Caco-2 (cell line): ENCODE data around the gene HENMT1. TPM values are rescaled to one million over a fixed set of nuclear protein-coding genes. Genes with fewer than 3 reads are reported as not detected.
"Not testable (repeated sequence)": the region's sequence is repeated elsewhere in the genome, so short reads cannot be mapped to it uniquely, and the experiment has no call there.

Experiments
- BruUV-seq: library from RNA; stranded (reverse); fragments of 400-500 nt; replicated peaks from 2 replicates; lab custom pipeline; 2021; lab: Mats Ljungman, UMichigan
- CTCF ChIA-PET: fragments of 300-600 bp; sonication (Branson Sonifier 250); formaldehyde crosslinking; loops from one replicate; lab custom pipeline; 2022; ENCODE audit warnings: antibody characterized with exemption; lab: Charles Lee
- POLR2A ChIA-PET: fragments of 300-600 bp; sonication (Branson Sonifier 250); formaldehyde crosslinking; loops from one replicate; lab custom pipeline; 2022; ENCODE audit warnings: antibody characterized with exemption; lab: Charles Lee
- DNase-seq, 2 experiments: peaks; one replicate each; pipeline versions ENCODE4 v3.0.0 to v3.0.0-alpha.2; 2020 to 2022
- H3K27me3 ChIP-seq: replicated peaks from 2 replicates; pipeline ENCODE4 v1.6.0; 2011; ENCODE audit warnings: low read length; ENCODE audit not compliant: control insufficient read depth, insufficient read depth
- H3K36me3 ChIP-seq: 2 replicates; pipeline ENCODE4 v1.5.1; 2011; ENCODE audit warnings: low read length; ENCODE audit not compliant: control insufficient read depth, insufficient read depth
- H3K4me1 ChIP-seq: fragments of 250-450 bp; sonication (Bioruptor Pico); 2 replicates; pipeline ENCODE4 v1.5.1; 2020; ENCODE audit warnings: mild to moderate bottlenecking
- H3K4me3 ChIP-seq: 2 replicates; pipeline ENCODE4 v1.5.1; 2011; ENCODE audit warnings: low read depth, mild to moderate bottlenecking, control low read depth, low read length
- H3K9me3 ChIP-seq: fragments of 250-450 bp; sonication (Bioruptor Pico); 2 replicates; pipeline ENCODE4 v1.5.1; 2020; ENCODE audit warnings: mild to moderate bottlenecking, moderate library complexity
- H3K27ac Mint-ChIP-seq: one replicate; pipeline ENCODE4 v1.8.0; 2022; ENCODE audit warnings: mixed read lengths; ENCODE audit not compliant: unreplicated experiment
- H3K27me3 Mint-ChIP-seq: one replicate; pipeline ENCODE4 v1.8.0; 2022; ENCODE audit warnings: mixed read lengths; ENCODE audit not compliant: insufficient read depth, unreplicated experiment
- H3K36me3 Mint-ChIP-seq: one replicate; pipeline ENCODE4 v1.8.0; 2022; ENCODE audit warnings: mild to moderate bottlenecking, mixed read lengths; ENCODE audit not compliant: insufficient read depth, unreplicated experiment
- H3K4me1 Mint-ChIP-seq: one replicate; pipeline ENCODE4 v1.8.0; 2022; ENCODE audit warnings: low read depth, mixed read lengths; ENCODE audit not compliant: unreplicated experiment
- H3K4me3 Mint-ChIP-seq: one replicate; pipeline ENCODE4 v1.8.0; 2022; ENCODE audit warnings: mild to moderate bottlenecking, moderate library complexity, mixed read lengths; ENCODE audit not compliant: unreplicated experiment
- H3K9me3 Mint-ChIP-seq: one replicate; pipeline ENCODE4 v1.8.0; 2022; ENCODE audit warnings: mixed read lengths; ENCODE audit not compliant: unreplicated experiment
- CTCF ChIP-seq, 2 experiments: fragments of 200-600 bp in 1 of 2; IDR thresholded peaks; 1 replicate in 1 of 2; 2 replicates in 1 of 2; pipeline versions ENCODE4 v1.5.1 to v1.8.0; 2011 to 2022; ENCODE audit warnings: antibody characterized with exemption in 1 of 2, control low read depth in 1 of 2, inconsistent platforms in 1 of 2, low read depth in 1 of 2, low read length in 1 of 2, mild to moderate bottlenecking in 1 of 2, moderate library complexity in 1 of 2; ENCODE audit not compliant: insufficient read depth in 1 of 2, severe bottlenecking in 1 of 2, unreplicated experiment in 1 of 2
- intact Hi-C: fragments of 100-400 bp; cut with micrococcal nuclease; formaldehyde crosslinking; loops from one replicate; pipeline ENCODE4 v1.10.0; 2022; ENCODE audit not compliant: unreplicated experiment
- total RNA-seq: library from RNA; stranded (reverse); gene quantifications from 2 replicates; pipeline ENCODE4 v1.2.3, GENCODE V29; 2022

HENMT1 gene
- total RNA-seq, 1 experiment from 2014 or later, result 21.0 TPM

DNA sequence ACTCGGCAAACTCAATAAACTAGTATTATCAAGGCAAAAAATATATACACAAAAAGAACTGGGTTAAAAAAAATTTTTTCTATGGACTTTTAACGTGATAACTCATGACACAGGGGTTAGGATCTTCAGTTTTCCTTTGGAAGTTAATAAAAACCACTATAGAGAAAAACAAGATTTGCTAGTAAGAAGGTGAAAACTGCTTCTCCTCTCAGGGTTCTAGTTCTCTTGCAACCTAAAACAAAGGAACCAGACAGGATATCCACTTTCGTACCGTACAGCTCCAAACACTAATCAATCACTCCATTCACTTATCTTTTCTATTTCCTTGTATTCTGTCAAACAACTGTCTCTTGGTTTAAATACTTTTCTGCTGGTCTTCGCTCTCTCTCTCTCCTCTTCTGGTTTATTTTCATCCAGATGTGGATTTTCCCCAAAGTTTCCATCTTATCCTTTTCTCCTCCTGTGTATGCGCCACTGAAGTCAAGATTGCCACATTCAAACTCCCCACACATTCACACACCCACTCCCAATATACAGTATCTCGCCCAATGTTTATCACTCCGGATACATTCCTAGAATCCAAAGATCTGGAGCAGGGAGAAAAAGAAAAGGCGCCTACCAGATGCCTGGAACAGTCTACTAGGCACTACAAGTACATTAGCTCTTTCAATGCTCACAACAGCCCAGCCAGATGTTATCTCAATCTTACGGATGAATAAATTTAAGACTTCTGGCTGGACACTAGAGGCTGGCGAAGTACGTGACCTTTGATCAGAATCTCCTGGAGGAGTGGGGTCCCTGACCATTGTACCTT lies 30.4 kb upstream of the HENMT1 start:
- TSS peak; percentile 89 for BruUV-seq

GRCh38 chr1:108686614-108687313 lies 25.9 kb upstream of the HENMT1 start:
- Mint-ChIP-seq H3K9me3 (no peaks in the 10 kb centered on the region), H3K27ac (no peak overlapping the region), H3K36me3 (peaks cover 3% of the 10 kb centered on the region), H3K4me3 (no peak overlapping the region), H3K4me1 (peaks cover 7% of the 10 kb centered on the region), H3K27me3 (no peaks in the 10 kb centered on the region)
- BruUV-seq, result no TSS peak
- no peaks in the 10 kb centered on the region for H3K27me3 ChIP-seq
- TF ChIP-seq CTCF (IDR thresholded peaks at IDR 0.05; ENCODE audit: insufficient read depth in 1 of 2, low read depth in 1 of 2, low read length in 1 of 2, severe bottlenecking in 1 of 2, unreplicated experiment in 1 of 2), result no peak
- peak in 1 of 2 experiments; percentile 28 for DNase-seq
- intact Hi-C loops, result no loop called here
- POLR2A ChIA-PET, result no interaction called here
- no peak overlapping the region for H3K4me3 ChIP-seq
- CTCF ChIA-PET, result no interaction called here
- peaks cover 17% of the 10 kb centered on the region for H3K4me1 ChIP-seq
- no peaks in the 10 kb centered on the region for H3K9me3 ChIP-seq
- H3K36me3 ChIP-seq, result no peaks in the 10 kb centered on the region

More for the DNA sequence above, 30.4 kb upstream of the HENMT1 start:
- Mint-ChIP-seq H3K4me3 (peak overlapping the region; percentile 99), H3K36me3 (peaks cover 23% of the 10 kb centered on the region), H3K27me3 (no peaks in the 10 kb centered on the region), H3K4me1 (peaks cover 7% of the 10 kb centered on the region), H3K9me3 (no peaks in the 10 kb centered on the region), H3K27ac (peak overlapping the region; percentile 65)
- POLR2A ChIA-PET, result interaction anchor here (1.0 to 2.4 kb wide), 10 partner anchors 8 to 45 kb away, joined by 3 to 35 read pairs (median 4); partner anchors contain the start of gene HENMT1
- Histone ChIP-seq H3K36me3 (no peaks in the 10 kb centered on the region), H3K27me3 (no peaks in the 10 kb centered on the region), H3K9me3 (no peaks in the 10 kb centered on the region), H3K4me3 (peak overlapping the region; percentile 56), H3K4me1 (peaks cover 9% of the 10 kb centered on the region; the same call in 1 of the 2 replicates)
- no peak for DNase-seq
- CTCF ChIA-PET, result interaction anchor here (0.8 to 1.5 kb wide), 3 partner anchors 20 to 125 kb away, joined by 3 to 11 read pairs (median 3); partner anchors contain the start of gene HENMT1
- TF ChIP-seq CTCF (IDR thresholded peaks at IDR 0.05; ENCODE audit: insufficient read depth in 1 of 2, low read depth in 1 of 2, low read length in 1 of 2, severe bottlenecking in 1 of 2, unreplicated experiment in 1 of 2), result no peak
- intact Hi-C loops, result loop anchor here (5.0 kb wide), 1 partner anchor 56 kb away; the partner anchor contains the start of gene STXBP3

DNA sequence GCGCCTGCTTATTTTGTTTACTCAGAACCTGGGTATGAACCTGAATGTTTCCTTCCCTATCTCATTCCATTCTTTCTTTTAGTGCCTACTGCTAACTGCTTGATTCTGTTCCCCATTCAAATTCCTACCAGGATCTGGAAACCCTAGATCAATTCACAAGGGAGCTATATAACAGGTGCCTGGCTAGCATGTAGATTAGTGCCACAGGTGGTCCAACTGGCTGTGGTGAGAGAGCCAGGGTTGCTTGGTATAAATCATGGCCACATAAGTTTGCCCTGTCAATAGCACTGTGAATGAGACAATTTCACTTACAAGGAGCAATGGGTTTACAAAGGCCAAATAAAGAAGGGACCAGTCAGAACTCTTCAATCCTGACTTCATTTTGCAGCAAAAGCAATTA lies 24.6 kb upstream of the HENMT1 start:
- Mint-ChIP-seq H3K27ac (no peak overlapping the region), H3K27me3 (no peaks in the 10 kb centered on the region), H3K4me3 (no peak overlapping the region), H3K9me3 (no peaks in the 10 kb centered on the region), H3K4me1 (no peaks in the 10 kb centered on the region), H3K36me3 (peaks cover 6% of the 10 kb centered on the region)
- Histone ChIP-seq H3K9me3 (no peaks in the 10 kb centered on the region), H3K4me1 (peaks cover 16% of the 10 kb centered on the region), H3K36me3 (no peaks in the 10 kb centered on the region), H3K4me3 (no peak overlapping the region), H3K27me3 (no peaks in the 10 kb centered on the region)
- intact Hi-C loops, result no loop called here
- no TSS peak for BruUV-seq
- ChIA-PET CTCF (no interaction called here), POLR2A (interaction anchor here (0.6 kb wide), 1 partner anchor 25 kb away, joined by 4 read pairs; the partner anchor contains the start of gene HENMT1)
- no peak for DNase-seq
- no peak for TF ChIP-seq CTCF (IDR thresholded peaks at IDR 0.05; ENCODE audit: insufficient read depth in 1 of 2, low read depth in 1 of 2, low read length in 1 of 2, severe bottlenecking in 1 of 2, unreplicated experiment in 1 of 2)

DNA sequence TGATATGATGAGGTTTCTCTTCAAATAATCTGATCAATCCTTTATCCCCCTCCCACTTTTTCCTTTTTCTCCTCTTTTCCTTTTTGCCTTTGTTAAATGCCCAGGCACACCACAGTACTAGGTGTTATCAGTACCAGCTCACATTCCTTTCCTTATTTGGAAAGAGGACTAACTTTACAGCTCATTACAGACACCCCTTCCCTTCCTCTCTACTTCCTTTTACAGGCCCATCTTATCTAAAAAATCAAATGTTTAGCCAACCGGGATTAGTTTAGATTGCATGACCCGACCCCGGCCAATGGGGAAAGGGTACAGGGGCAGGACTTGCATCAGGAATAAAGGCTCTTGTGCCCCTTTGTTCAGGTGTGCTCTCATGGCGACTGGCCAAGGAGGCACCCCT lies 20.8 kb upstream of the HENMT1 start:
- H3K9me3 Mint-ChIP-seq, H3K4me1 Mint-ChIP-seq, intact Hi-C loops, CTCF ChIA-PET, H3K36me3 Mint-ChIP-seq, H3K27me3 ChIP-seq, H3K4me3 ChIP-seq, H3K4me3 Mint-ChIP-seq, H3K9me3 ChIP-seq, BruUV-seq, H3K36me3 ChIP-seq, H3K27me3 Mint-ChIP-seq: not testable (repeated sequence)
- H3K4me1 ChIP-seq, result peaks cover 12% of the 10 kb centered on the region
- peak overlapping the region; percentile 69 for H3K27ac Mint-ChIP-seq
- POLR2A ChIA-PET, result interaction anchor here (0.7 kb wide), 2 partner anchors 11 to 21 kb away, joined by 5 to 9 read pairs; partner anchors contain the start of genes HENMT1 and PRPF38B
- DNase-seq, result peak; percentile 49 to 76
